ENCODE data around the gene IGLL5. TPM values are rescaled to one million over a fixed set of nuclear protein-coding genes. Genes with fewer than 3 reads are reported as not detected.

IGLL5 gene
- total RNA-seq, 1 donor from 2014 or later = not detected

DNA sequence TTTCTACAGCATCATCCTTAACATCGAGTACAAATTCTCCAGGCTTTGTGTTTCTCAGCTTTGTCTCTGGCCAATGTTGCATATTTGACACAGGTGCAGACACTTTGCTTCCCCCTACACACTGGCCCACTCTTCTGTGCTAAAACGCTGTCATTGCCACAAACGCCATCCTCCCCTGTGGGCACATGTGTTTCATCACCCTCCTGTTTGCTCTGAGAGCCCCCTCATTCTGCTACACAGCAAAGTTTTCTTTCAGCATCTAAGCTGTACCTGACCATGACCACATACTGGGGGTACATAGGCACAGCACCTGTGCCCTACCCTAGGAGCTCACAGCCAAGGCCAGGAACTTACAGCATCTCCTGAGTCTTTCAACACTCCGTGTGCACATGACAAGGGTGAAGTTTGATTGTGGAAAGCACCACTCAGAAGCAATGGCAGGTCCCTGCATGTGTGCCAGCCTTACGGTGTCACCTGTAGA is 7.9 kb upstream of the IGLL5 start:
- H3K36me3 Mint-ChIP-seq = no peaks in the 10 kb centered on the region
- peaks cover under 1% of the 10 kb centered on the region for H3K9me3 Mint-ChIP-seq
- TF ChIP-seq CTCF (IDR thresholded peaks at IDR 0.05; ENCODE audit: unreplicated experiment) = no peak
- H3K4me3 Mint-ChIP-seq = no peak overlapping the region
- DNase-seq (ENCODE audit: low spot score in 2 of 2, unreplicated experiment in 2 of 2) = no peak
- no peaks in the 10 kb centered on the region for H3K4me1 Mint-ChIP-seq
- no peak overlapping the region for H3K27ac Mint-ChIP-seq
- H3K27me3 Mint-ChIP-seq (ENCODE audit: low read depth) = peaks cover 67% of the 10 kb centered on the region

- Mint-ChIP-seq H3K9me3 (no peaks in the 10 kb centered on the region), H3K4me1 (no peaks in the 10 kb centered on the region), H3K4me3 (no peak overlapping the region), H3K27me3 (ENCODE audit: low read depth) (peaks cover 68% of the 10 kb centered on the region), H3K36me3 (no peaks in the 10 kb centered on the region), H3K27ac (no peak overlapping the region)
- DNase-seq (ENCODE audit: low spot score in 2 of 2, unreplicated experiment in 2 of 2) = no peak
- TF ChIP-seq CTCF (IDR thresholded peaks at IDR 0.05; ENCODE audit: unreplicated experiment) = no peak
These were observed 7.0 kb upstream of the IGLL5 start for GRCh38 chr22:22880645-22881044.

- no peak overlapping the region for H3K27ac Mint-ChIP-seq
- peaks cover 70% of the 10 kb centered on the region for H3K27me3 Mint-ChIP-seq (ENCODE audit: low read depth)
- no peaks in the 10 kb centered on the region for H3K4me1 Mint-ChIP-seq
- no peaks in the 10 kb centered on the region for H3K9me3 Mint-ChIP-seq
- H3K4me3 Mint-ChIP-seq = no peak overlapping the region
- no peak for DNase-seq (ENCODE audit: low spot score in 2 of 2, unreplicated experiment in 2 of 2)
- no peaks in the 10 kb centered on the region for H3K36me3 Mint-ChIP-seq
- no peak for TF ChIP-seq CTCF (IDR thresholded peaks at IDR 0.05; ENCODE audit: unreplicated experiment)
These were observed 6.3 kb upstream of the IGLL5 start for GRCh38 chr22:22881116-22882000.

DNA sequence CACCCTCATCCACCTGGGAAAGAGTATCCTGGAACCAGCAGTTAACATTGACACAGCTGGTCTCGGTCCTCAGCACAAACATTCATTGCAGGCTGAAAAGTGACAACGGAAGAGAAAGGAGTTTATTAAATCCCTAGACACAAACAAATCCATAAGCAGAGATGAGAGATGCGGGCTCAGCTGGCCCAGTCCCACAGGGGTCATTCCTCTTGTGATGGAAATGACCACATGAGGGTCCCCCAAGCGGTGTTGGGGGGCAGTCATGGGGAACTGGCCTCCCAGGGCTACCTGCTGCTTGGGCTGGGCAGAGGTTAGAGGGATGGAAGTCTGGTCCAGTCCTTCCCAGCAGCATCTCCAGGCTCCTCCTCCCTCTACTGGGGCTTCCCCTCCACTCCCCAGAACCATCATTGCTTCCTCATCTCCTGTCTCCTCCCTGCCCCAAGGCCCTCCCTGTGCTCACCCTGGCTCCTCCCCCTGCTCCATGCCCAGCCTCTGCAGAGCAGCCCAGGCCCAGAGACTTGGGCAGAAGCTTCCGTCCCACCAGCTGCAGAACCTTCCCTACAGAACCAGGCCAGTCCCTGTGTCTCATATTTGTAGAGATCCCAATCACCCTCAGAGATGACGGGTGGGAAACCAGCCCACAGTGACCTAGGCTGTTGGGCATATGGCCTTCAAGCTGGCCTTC is 5.4 kb upstream of the IGLL5 start:
- no peak for DNase-seq (ENCODE audit: low spot score in 2 of 2, unreplicated experiment in 2 of 2)

More for the DNA sequence above, 5.4 kb upstream of the IGLL5 start:
- TF ChIP-seq CTCF (IDR thresholded peaks at IDR 0.05; ENCODE audit: unreplicated experiment) = no peak
- Mint-ChIP-seq H3K27ac (no peak overlapping the region), H3K36me3 (no peaks in the 10 kb centered on the region), H3K4me1 (no peaks in the 10 kb centered on the region), H3K4me3 (no peak overlapping the region), H3K9me3 (no peaks in the 10 kb centered on the region), H3K27me3 (ENCODE audit: low read depth) (peaks cover 77% of the 10 kb centered on the region)

All from mesothelial cell of epicardium (in vitro differentiated cells).